Neural progenitor cell (in vitro differentiated cells): Measurements from ENCODE around the gene KCNJ16.

Source experiments
- CTCF ChIP-seq: fragments of 200-600 bp; sonication (generic); IDR thresholded peaks from 2 replicates; pipeline ENCODE4 v1.5.1; 2017; ENCODE audit warnings: antibody characterized with exemption, mild to moderate bottlenecking
- EZH2 ChIP-seq: fragments of 200-600 bp; sonication (generic); IDR thresholded peaks from 2 replicates; pipeline ENCODE4 v1.6.1; 2017; ENCODE audit warnings: antibody characterized with exemption, mild to moderate bottlenecking, moderate library complexity
- EZH2phosphoT487 ChIP-seq: fragments of 200-600 bp; sonication (generic); IDR thresholded peaks from 2 replicates; pipeline ENCODE4 v1.6.1; 2017; ENCODE audit warnings: antibody characterized with exemption

GRCh38 chr17:70098030-70098429, 23.0 kb downstream of the KCNJ16 start:
- TF ChIP-seq EZH2 = no peak
- no peak for TF ChIP-seq CTCF
- no peak for TF ChIP-seq EZH2phosphoT487
